ENCODE data around the gene SLC22A9. TPM values are rescaled to one million over a fixed set of nuclear protein-coding genes. Genes with fewer than 3 reads are reported as not detected.
"Not testable (repeated sequence)": the region's sequence is repeated elsewhere in the genome, so short reads cannot be mapped to it uniquely, and the experiment has no call there.

SLC22A9 gene
- total RNA-seq, 8 experiments from 2014 or later = 0.14 to 0.25 TPM; not detected in 6

DNA sequence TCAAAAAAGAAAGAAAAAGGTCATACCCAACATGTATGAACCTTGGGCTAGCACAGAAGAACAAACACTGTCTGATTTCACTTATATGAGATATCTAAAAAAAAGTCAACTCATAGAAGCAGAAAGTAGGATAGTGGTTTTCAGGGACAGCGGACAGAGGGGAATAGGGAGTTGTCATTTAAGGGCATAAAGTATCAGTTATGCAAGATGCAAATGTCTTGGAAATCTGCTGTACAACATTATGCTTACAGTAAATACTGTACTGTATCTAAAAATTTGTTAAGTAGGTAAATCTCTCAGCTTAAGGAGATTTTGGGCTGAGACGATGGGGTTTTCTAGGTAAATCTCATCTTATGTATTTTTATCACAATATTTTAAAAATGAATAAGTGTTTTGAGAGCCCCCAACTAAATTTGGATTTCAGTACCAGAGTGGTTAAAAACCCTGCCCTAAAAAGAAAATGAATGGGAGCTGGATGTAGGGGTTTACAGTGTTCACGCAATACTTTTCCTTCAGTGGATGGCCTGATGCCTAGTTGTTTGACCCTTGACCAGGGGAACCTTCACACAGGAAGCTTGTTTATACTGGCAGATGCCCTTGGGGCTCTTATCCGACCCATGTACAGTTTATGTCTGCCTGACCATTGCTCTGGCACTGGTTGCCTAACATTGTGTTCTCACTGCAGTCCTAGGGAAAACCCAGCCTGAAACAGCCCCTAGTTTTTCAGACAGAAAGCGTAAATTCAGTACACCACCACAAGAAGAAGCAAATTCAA lies 34.8 kb downstream of the SLC22A9 start:
- Histone ChIP-seq H3K27ac (no peak overlapping the region), H3K4me3 (no peak overlapping the region), H3K4me1 (replicated peaks in 1 of 2) (no peaks in the 10 kb centered on the region)
- in situ Hi-C loops (cut with MboI; ENCODE audit: low pct_unique_long_range_greater_than_20kb in 2 of 9, low sequenced_read_pairs in 9 of 9, unreplicated experiment in 9 of 9) = no loop called here
- WGBS, 10 experiments = 8 to 100% (median 81%) methylated on average over 1 to 4 of the region's 5 CpGs; no CpG with 5 or more reads in 1 of the 10 experiments
- peak in 2 of 8 experiments; percentile 71 to 87 for ATAC-seq (replicated peaks in 6 of 8)

DNA sequence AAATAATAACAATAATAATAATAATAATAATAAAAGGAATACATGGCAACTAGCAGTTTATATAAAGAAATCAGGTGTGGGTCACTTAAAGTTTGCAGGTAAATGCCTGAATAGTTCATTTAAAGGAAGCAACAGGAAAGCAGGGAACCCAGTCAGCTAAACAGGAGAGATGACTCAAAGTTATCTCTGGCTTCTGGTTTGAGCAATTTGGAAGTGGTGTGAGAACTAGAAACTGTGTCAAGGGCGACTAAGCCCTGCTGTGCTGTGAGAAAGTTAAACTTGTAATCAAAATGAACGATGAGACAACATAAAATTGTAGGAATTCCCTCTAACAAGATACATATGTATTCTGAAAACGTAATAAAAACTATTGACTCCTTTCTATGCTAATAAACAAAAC lies 35.5 kb downstream of the SLC22A9 start:
- Histone ChIP-seq H3K4me1 (replicated peaks in 1 of 2) (no peaks in the 10 kb centered on the region), H3K4me3 (no peak overlapping the region), H3K27ac (no peak overlapping the region)
- WGBS, 10 experiments = 3 to 71% (median 56%) methylated on average over 1 to 3 of the region's 3 CpGs
- in situ Hi-C loops (cut with MboI; ENCODE audit: low pct_unique_long_range_greater_than_20kb in 2 of 9, low sequenced_read_pairs in 9 of 9, unreplicated experiment in 9 of 9) = no loop called here
- ATAC-seq (replicated peaks in 6 of 8) = no peak

GRCh38 chr11:63406458-63406857 lies 36.9 kb downstream of the SLC22A9 start:
- no peaks in the 10 kb centered on the region for H3K4me1 ChIP-seq (replicated peaks in 1 of 2)
- WGBS, 10 experiments = 63 to 100% (median 80%) methylated on average over 1 to 2 of the region's 2 CpGs; no CpG with 5 or more reads in 5 of the 10 experiments
- no peak overlapping the region for H3K27ac ChIP-seq
- no peak overlapping the region for H3K4me3 ChIP-seq
- in situ Hi-C loops (cut with MboI; ENCODE audit: low pct_unique_long_range_greater_than_20kb in 2 of 9, low sequenced_read_pairs in 9 of 9, unreplicated experiment in 9 of 9) = no loop called here
- no peak for ATAC-seq (replicated peaks in 6 of 8)

- in situ Hi-C loops (cut with MboI; ENCODE audit: low pct_unique_long_range_greater_than_20kb in 2 of 9, low sequenced_read_pairs in 9 of 9, unreplicated experiment in 9 of 9) = no loop called here
- H3K27ac ChIP-seq = no peak overlapping the region
- no peak for ATAC-seq (replicated peaks in 6 of 8)
- 0 to 100% (median 63%) methylated on average over 1 to 2 of the region's 2 CpGs; no CpG with 5 or more reads in 4 of the 10 experiments for WGBS, 10 experiments
- H3K4me3 ChIP-seq = no peak overlapping the region
- H3K4me1 ChIP-seq (replicated peaks in 1 of 2) = no peaks in the 10 kb centered on the region
Measured at GRCh38 chr11:63417174-63417852, 47.7 kb downstream of the SLC22A9 start.

DNA sequence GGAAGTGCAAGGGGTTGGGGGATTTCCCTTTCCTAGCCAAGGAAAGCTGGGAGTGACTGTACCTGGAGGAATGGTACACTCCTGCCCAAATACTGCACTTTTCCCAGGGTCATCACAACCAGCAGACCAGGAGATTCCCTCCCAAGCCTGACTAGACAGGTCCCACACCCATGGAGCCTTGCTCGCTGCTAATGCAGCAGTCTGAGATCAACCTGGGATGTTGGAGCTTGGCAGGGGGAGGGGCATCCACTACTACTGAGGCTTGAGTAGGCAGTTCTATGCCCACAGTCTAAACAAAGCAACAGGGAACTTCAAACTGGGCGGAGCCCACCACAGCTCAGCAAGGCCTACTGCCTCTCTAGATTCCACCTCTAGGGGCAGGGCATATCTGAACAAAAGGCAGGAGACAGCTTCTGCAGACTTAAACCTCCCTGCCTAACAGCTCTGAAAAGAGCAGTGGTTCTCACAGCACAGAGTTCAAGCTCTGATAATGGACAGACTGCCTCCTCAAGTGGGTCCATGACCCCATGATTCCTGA lies 58.5 kb downstream of the SLC22A9 start:
- H3K4me3 ChIP-seq = no peak overlapping the region
- 0 to 100% (median 69%) methylated on average over 1 to 2 of the region's 2 CpGs; no CpG with 5 or more reads in 4 of the 10 experiments for WGBS, 10 experiments
- peak in 2 of 8 experiments; percentile 15 to 28 for ATAC-seq (replicated peaks in 6 of 8)

GRCh38 chr11:63430731-63431130 lies 61.1 kb downstream of the SLC22A9 start:
- 29 to 88% (median 70%) methylated on average over 1 to 2 of the region's 2 CpGs; no CpG with 5 or more reads in 4 of the 10 experiments for WGBS, 10 experiments
- ATAC-seq (replicated peaks in 6 of 8); H3K4me1 ChIP-seq (replicated peaks in 1 of 2); H3K4me3 ChIP-seq; in situ Hi-C loops (cut with MboI; ENCODE audit: low pct_unique_long_range_greater_than_20kb in 2 of 9, low sequenced_read_pairs in 9 of 9, unreplicated experiment in 9 of 9); H3K27ac ChIP-seq: not testable (repeated sequence)

More for the DNA sequence above, 58.5 kb downstream of the SLC22A9 start:
- H3K4me1 ChIP-seq (replicated peaks in 1 of 2) = no peaks in the 10 kb centered on the region
- no peak overlapping the region for H3K27ac ChIP-seq
- in situ Hi-C loops (cut with MboI; ENCODE audit: low pct_unique_long_range_greater_than_20kb in 2 of 9, low sequenced_read_pairs in 9 of 9, unreplicated experiment in 9 of 9) = no loop called here

- in situ Hi-C loops (cut with MboI; ENCODE audit: low pct_unique_long_range_greater_than_20kb in 2 of 9, low sequenced_read_pairs in 9 of 9, unreplicated experiment in 9 of 9); ATAC-seq (replicated peaks in 6 of 8); H3K4me1 ChIP-seq (replicated peaks in 1 of 2); H3K27ac ChIP-seq; H3K4me3 ChIP-seq: not testable (repeated sequence)
- 83 to 93% (median 86%) methylated on average over 3 to 13 of the region's 22 CpGs; no CpG with 5 or more reads in 7 of the 10 experiments for WGBS, 10 experiments
Measured at GRCh38 chr11:63435351-63435750, 65.8 kb downstream of the SLC22A9 start.

DNA sequence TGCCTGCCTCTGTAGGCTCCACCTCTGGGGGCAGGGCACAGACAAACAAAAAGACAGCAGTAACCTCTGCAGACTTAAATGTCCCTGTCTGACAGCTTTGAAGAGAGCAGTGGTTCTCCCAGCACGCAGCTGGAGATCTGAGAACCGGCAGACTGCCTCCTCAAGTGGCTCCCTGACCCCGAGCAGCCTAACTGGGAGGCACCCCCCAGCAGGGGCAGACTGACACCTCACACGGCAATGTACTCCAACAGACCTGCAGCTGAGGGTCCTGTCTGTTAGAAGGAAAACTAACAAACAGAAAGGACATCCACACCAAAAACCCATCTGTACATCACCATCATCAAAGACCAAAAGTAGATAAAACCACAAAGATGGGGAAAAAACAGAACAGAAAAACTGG lies 66.2 kb downstream of the SLC22A9 start:
- H3K4me3 ChIP-seq; H3K27ac ChIP-seq; H3K4me1 ChIP-seq (replicated peaks in 1 of 2); in situ Hi-C loops (cut with MboI; ENCODE audit: low pct_unique_long_range_greater_than_20kb in 2 of 9, low sequenced_read_pairs in 9 of 9, unreplicated experiment in 9 of 9); ATAC-seq (replicated peaks in 6 of 8): not testable (repeated sequence)
- 20% methylated on average over 1 of the region's 4 CpGs; no CpG with 5 or more reads in 9 of the 10 experiments for WGBS, 10 experiments

GRCh38 chr11:63443714-63444113 lies 74.1 kb downstream of the SLC22A9 start:
- no peak overlapping the region for H3K4me3 ChIP-seq
- no peak overlapping the region for H3K27ac ChIP-seq
- 11 to 100% (median 71%) methylated on average over 1 of the region's 1 CpG; no CpG with 5 or more reads in 5 of the 10 experiments for WGBS, 10 experiments
- in situ Hi-C loops (cut with MboI; ENCODE audit: low pct_unique_long_range_greater_than_20kb in 2 of 9, low sequenced_read_pairs in 9 of 9, unreplicated experiment in 9 of 9) = no loop called here
- no peaks in the 10 kb centered on the region for H3K4me1 ChIP-seq (replicated peaks in 1 of 2)
- no peak for ATAC-seq (replicated peaks in 6 of 8)

- H3K4me3 ChIP-seq = no peak overlapping the region
- H3K4me1 ChIP-seq (replicated peaks in 1 of 2) = no peaks in the 10 kb centered on the region
- 29 to 86% (median 67%) methylated on average over 1 to 2 of the region's 2 CpGs; no CpG with 5 or more reads in 1 of the 10 experiments for WGBS, 10 experiments
- H3K27ac ChIP-seq = no peak overlapping the region
- no peak for ATAC-seq (replicated peaks in 6 of 8)
- in situ Hi-C loops (cut with MboI; ENCODE audit: low pct_unique_long_range_greater_than_20kb in 2 of 9, low sequenced_read_pairs in 9 of 9, unreplicated experiment in 9 of 9) = no loop called here
Measured at GRCh38 chr11:63444160-63444559, 74.6 kb downstream of the SLC22A9 start.

- no peak overlapping the region for H3K27ac ChIP-seq
- in situ Hi-C loops (cut with MboI; ENCODE audit: low pct_unique_long_range_greater_than_20kb in 2 of 9, low sequenced_read_pairs in 9 of 9, unreplicated experiment in 9 of 9) = no loop called here
- peak in 3 of 8 experiments; percentile 29 to 81 (median 65) for ATAC-seq (replicated peaks in 6 of 8)
- no peak overlapping the region for H3K4me3 ChIP-seq
- no peaks in the 10 kb centered on the region for H3K4me1 ChIP-seq (replicated peaks in 1 of 2)
- 0 to 100% (median 77%) methylated on average over 1 to 2 of the region's 2 CpGs for WGBS, 10 experiments
Measured at GRCh38 chr11:63445118-63445517, 75.5 kb downstream of the SLC22A9 start.

DNA sequence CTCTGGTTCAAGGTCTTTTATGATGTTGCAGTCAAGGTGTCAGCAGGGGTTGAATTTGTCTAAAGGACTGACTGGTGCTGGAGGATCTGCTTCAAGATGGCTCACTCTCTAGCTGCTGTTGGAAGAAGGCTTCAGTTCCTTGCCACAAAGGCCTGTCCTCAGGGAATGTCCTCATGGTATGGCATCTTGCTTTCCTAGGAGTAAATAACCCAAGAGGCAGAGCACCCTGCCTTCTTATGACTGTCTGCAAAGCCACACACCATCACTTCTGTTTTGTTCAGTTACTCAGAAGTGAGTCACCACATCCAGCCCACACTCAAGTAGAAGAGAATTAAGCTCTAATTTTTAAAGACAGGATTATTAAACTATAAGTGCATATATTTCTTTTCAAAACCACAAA lies 76.1 kb downstream of the SLC22A9 start:
- Histone ChIP-seq H3K4me1 (replicated peaks in 1 of 2) (no peaks in the 10 kb centered on the region), H3K4me3 (no peak overlapping the region), H3K27ac (no peak overlapping the region)
- ATAC-seq (replicated peaks in 6 of 8) = peak in 2 of 8 experiments; percentile 55 to 62
- in situ Hi-C loops (cut with MboI; ENCODE audit: low pct_unique_long_range_greater_than_20kb in 2 of 9, low sequenced_read_pairs in 9 of 9, unreplicated experiment in 9 of 9) = no loop called here

DNA sequence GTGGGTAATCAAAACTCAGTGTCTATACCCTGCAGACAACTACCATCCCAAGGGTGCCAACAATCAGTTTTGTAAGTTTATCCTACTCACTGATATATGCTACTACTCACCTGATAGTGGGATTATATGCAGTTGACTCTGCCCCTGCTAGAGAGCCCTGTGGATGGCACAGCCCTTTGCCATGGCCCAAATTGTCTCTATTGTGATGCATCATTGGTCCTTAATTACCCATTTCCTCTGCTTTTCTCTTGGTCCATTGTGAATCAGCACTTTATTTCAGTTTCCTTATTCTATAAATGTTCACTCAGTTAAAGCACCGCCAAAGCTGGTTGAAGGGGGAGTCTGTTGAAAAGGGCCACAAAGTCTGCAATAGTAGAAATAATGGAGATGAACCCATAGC lies 79.1 kb downstream of the SLC22A9 start:
- Histone ChIP-seq H3K27ac (no peak overlapping the region), H3K4me3 (no peak overlapping the region), H3K4me1 (replicated peaks in 1 of 2) (no peaks in the 10 kb centered on the region)
- WGBS, 10 experiments = 0 to 57% (median 8%) methylated on average over 1 of the region's 1 CpG; no CpG with 5 or more reads in 5 of the 10 experiments
- in situ Hi-C loops (cut with MboI; ENCODE audit: low pct_unique_long_range_greater_than_20kb in 2 of 9, low sequenced_read_pairs in 9 of 9, unreplicated experiment in 9 of 9) = no loop called here
- no peak for ATAC-seq (replicated peaks in 6 of 8)

Measured in motor neuron (in vitro differentiated cells).